ENCODE measurements around the gene LUC7L3. TPM values are rescaled to one million over a fixed set of nuclear protein-coding genes. Genes with fewer than 3 reads are reported as not detected.

Gene LUC7L3
- total and polyA plus RNA-seq, 2 experiments from 2014 or later = 56.9 to 156 TPM

GRCh38 chr17:50739098-50739497 lies 19.7 kb downstream of the LUC7L3 start:
- no peak for TF ChIP-seq EZH2phosphoT487 (IDR thresholded peaks at IDR 0.05; ENCODE audit: low read depth, severe bottlenecking, unreplicated experiment)
- TF ChIP-seq CTCF (IDR thresholded peaks at IDR 0.05; ENCODE audit: poor library complexity) = no peak
- TF ChIP-seq EZH2 (IDR thresholded peaks at IDR 0.05; ENCODE audit: borderline replicate concordance) = no peak
- Histone ChIP-seq H3K4me2 (no peak overlapping the region), H2AFZ (no peak overlapping the region), H3K4me1 (ENCODE audit: insufficient read depth) (peaks cover 3% of the 10 kb centered on the region), H3K27ac (no peak overlapping the region), H3K36me3 (replicated peaks; ENCODE audit: insufficient read depth, low read depth) (no peaks in the 10 kb centered on the region), H3K27me3 (no peaks in the 10 kb centered on the region), H3K9me3 (ENCODE audit: low read depth) (no peaks in the 10 kb centered on the region), H3K9me2 (replicated peaks; ENCODE audit: insufficient read depth) (no peaks in the 10 kb centered on the region), H3K79me2 (peaks cover 93% of the 10 kb centered on the region), H4K20me1 (ENCODE audit: insufficient read depth, poor library complexity, severe bottlenecking) (peaks cover 49% of the 10 kb centered on the region), H3K4me3 (no peak overlapping the region)
- WGBS (ENCODE audit: low lambda C conversion rate, missing lambda C conversion rate) = 92% methylated on average over 2 of the region's 2 CpGs
- no peak for DNase-seq (ENCODE audit: low spot score)

- Histone ChIP-seq H3K4me2 (no peak overlapping the region), H3K9me3 (ENCODE audit: low read depth) (no peaks in the 10 kb centered on the region), H3K36me3 (replicated peaks; ENCODE audit: insufficient read depth, low read depth) (peaks cover 6% of the 10 kb centered on the region), H3K27ac (no peak overlapping the region), H4K20me1 (ENCODE audit: insufficient read depth, poor library complexity, severe bottlenecking) (peaks cover 15% of the 10 kb centered on the region), H3K4me1 (ENCODE audit: insufficient read depth) (no peaks in the 10 kb centered on the region), H3K9me2 (replicated peaks; ENCODE audit: insufficient read depth) (no peaks in the 10 kb centered on the region), H3K4me3 (no peak overlapping the region), H3K27me3 (no peaks in the 10 kb centered on the region), H3K79me2 (peaks cover 63% of the 10 kb centered on the region), H2AFZ (no peak overlapping the region)
- 93% methylated on average over 12 of the region's 12 CpGs for WGBS (ENCODE audit: low lambda C conversion rate, missing lambda C conversion rate)
- no peak for DNase-seq (ENCODE audit: low spot score)
- no peak for TF ChIP-seq EZH2 (IDR thresholded peaks at IDR 0.05; ENCODE audit: borderline replicate concordance)
- no peak for TF ChIP-seq CTCF (IDR thresholded peaks at IDR 0.05; ENCODE audit: poor library complexity)
- TF ChIP-seq EZH2phosphoT487 (IDR thresholded peaks at IDR 0.05; ENCODE audit: low read depth, severe bottlenecking, unreplicated experiment) = no peak
These were observed 26.2 kb downstream of the LUC7L3 start for GRCh38 chr17:50745631-50746030.

GRCh38 chr17:50749245-50749644 lies 29.8 kb downstream of the LUC7L3 start:
- no peak overlapping the region for H3K27ac ChIP-seq
- H3K9me3 ChIP-seq (ENCODE audit: low read depth) = no peaks in the 10 kb centered on the region
- H3K4me1 ChIP-seq (ENCODE audit: insufficient read depth) = no peaks in the 10 kb centered on the region
- H3K4me2 ChIP-seq = no peak overlapping the region
- H3K36me3 ChIP-seq (replicated peaks; ENCODE audit: insufficient read depth, low read depth) = peaks cover 6% of the 10 kb centered on the region
- H2AFZ ChIP-seq = no peak overlapping the region
- H3K4me3 ChIP-seq = no peak overlapping the region
- WGBS (ENCODE audit: low lambda C conversion rate, missing lambda C conversion rate) = 85% methylated on average over 6 of the region's 6 CpGs
- no peaks in the 10 kb centered on the region for H3K9me2 ChIP-seq (replicated peaks; ENCODE audit: insufficient read depth)
- H4K20me1 ChIP-seq (ENCODE audit: insufficient read depth, poor library complexity, severe bottlenecking) = peaks cover 9% of the 10 kb centered on the region
- peaks cover 40% of the 10 kb centered on the region for H3K79me2 ChIP-seq
- H3K27me3 ChIP-seq = no peaks in the 10 kb centered on the region
- TF ChIP-seq CTCF (IDR thresholded peaks at IDR 0.05; ENCODE audit: poor library complexity) = no peak
- no peak for TF ChIP-seq EZH2 (IDR thresholded peaks at IDR 0.05; ENCODE audit: borderline replicate concordance)
- TF ChIP-seq EZH2phosphoT487 (IDR thresholded peaks at IDR 0.05; ENCODE audit: low read depth, severe bottlenecking, unreplicated experiment) = no peak
- no peak for DNase-seq (ENCODE audit: low spot score)

GRCh38 chr17:50754521-50754920 lies 35.1 kb downstream of the LUC7L3 start:
- Histone ChIP-seq H2AFZ (no peak overlapping the region), H3K4me2 (no peak overlapping the region), H3K4me1 (ENCODE audit: insufficient read depth) (peaks cover 11% of the 10 kb centered on the region), H3K9me3 (ENCODE audit: low read depth) (no peaks in the 10 kb centered on the region), H4K20me1 (ENCODE audit: insufficient read depth, poor library complexity, severe bottlenecking) (no peaks in the 10 kb centered on the region), H3K79me2 (peaks cover 8% of the 10 kb centered on the region), H3K36me3 (replicated peaks; ENCODE audit: insufficient read depth, low read depth) (no peaks in the 10 kb centered on the region), H3K9me2 (replicated peaks; ENCODE audit: insufficient read depth) (no peaks in the 10 kb centered on the region), H3K27ac (no peak overlapping the region), H3K4me3 (no peak overlapping the region), H3K27me3 (no peaks in the 10 kb centered on the region)
- 57% methylated on average over 2 of the region's 2 CpGs for WGBS (ENCODE audit: low lambda C conversion rate, missing lambda C conversion rate)
- TF ChIP-seq EZH2 (IDR thresholded peaks at IDR 0.05; ENCODE audit: borderline replicate concordance) (no peak), EZH2phosphoT487 (IDR thresholded peaks at IDR 0.05; ENCODE audit: low read depth, severe bottlenecking, unreplicated experiment) (no peak), CTCF (IDR thresholded peaks at IDR 0.05; ENCODE audit: poor library complexity) (no peak)
- no peak for DNase-seq (ENCODE audit: low spot score)
